GM23338 (cell line): ENCODE data around the gene MYO1E. TPM values are rescaled to one million over a fixed set of nuclear protein-coding genes. Genes with fewer than 3 reads are reported as not detected.

ENCODE experiments used
- ATAC-seq: fragments of 200-7000 bp; cut with Tn5 transposase; 3 replicates; pipeline ENCODE4 v1.9.1; 2020
- DNase-seq: peaks from one replicate; pipeline ENCODE4 v3.0.0-alpha.2; 2015; ENCODE audit warnings: low spot score
- H2AFZ ChIP-seq: fragments of 200-600 bp; sonication (generic); 2 replicates; pipeline ENCODE4 v1.8.0; 2016; ENCODE audit warnings: antibody characterized with exemption, mild to moderate bottlenecking, moderate library complexity
- H3F3A ChIP-seq: fragments of 200-600 bp; sonication (generic); replicated peaks from 2 replicates; pipeline ENCODE4 v1.8.0; 2017; ENCODE audit warnings: antibody characterized with exemption, mixed run types, low read depth
- H3K27ac ChIP-seq: fragments of 200-600 bp; sonication (generic); 2 replicates; pipeline ENCODE4 v1.6.1; 2016; ENCODE audit warnings: low read depth
- H3K27me3 ChIP-seq: fragments of 200-600 bp; sonication (generic); 2 replicates; pipeline ENCODE4 v1.8.0; 2016; ENCODE audit warnings: mild to moderate bottlenecking, mixed run types, moderate library complexity; ENCODE audit not compliant: insufficient read depth
- H3K36me3 ChIP-seq: fragments of 200-600 bp; sonication (generic); 2 replicates; pipeline ENCODE4 v1.8.0; 2016; ENCODE audit warnings: mild to moderate bottlenecking; ENCODE audit not compliant: insufficient read depth
- H3K4me1 ChIP-seq: fragments of 200-600 bp; sonication (generic); 2 replicates; pipeline ENCODE4 v1.8.0; 2016; ENCODE audit warnings: mild to moderate bottlenecking, moderate library complexity; ENCODE audit not compliant: insufficient read depth
- H3K4me2 ChIP-seq: fragments of 200-600 bp; sonication (generic); 2 replicates; pipeline ENCODE4 v1.7.1; 2017; ENCODE audit warnings: mixed run types
- H3K4me3 ChIP-seq: fragments of 200-600 bp; sonication (generic); 2 replicates; pipeline ENCODE4 v1.6.1; 2016; ENCODE audit warnings: mixed run types
- H3K79me2 ChIP-seq: fragments of 200-600 bp; sonication (generic); replicated peaks from 2 replicates; pipeline ENCODE4 v1.8.0; 2017; ENCODE audit warnings: mild to moderate bottlenecking; ENCODE audit not compliant: insufficient read depth
- H3K9me2 ChIP-seq: fragments of 200-600 bp; sonication (generic); 2 replicates; pipeline ENCODE4 v1.8.0; 2017; ENCODE audit not compliant: insufficient read depth
- H4K20me1 ChIP-seq: fragments of 200-600 bp; sonication (generic); replicated peaks from 2 replicates; pipeline ENCODE4 v1.8.0; 2017; ENCODE audit warnings: mild to moderate bottlenecking; ENCODE audit not compliant: insufficient read depth
- H3K27ac Mint-ChIP-seq: 2 replicates; pipeline ENCODE4 v1.8.0; 2020; ENCODE audit warnings: inconsistent platforms, mild to moderate bottlenecking, moderate library complexity, mixed read lengths
- H3K27me3 Mint-ChIP-seq: 3 replicates; pipeline ENCODE4 v1.8.0; 2022; ENCODE audit warnings: low read depth, mild to moderate bottlenecking, moderate library complexity, mixed read lengths, inconsistent platforms; ENCODE audit not compliant: insufficient read depth, poor library complexity
- H3K36me3 Mint-ChIP-seq: 3 replicates; pipeline ENCODE4 v1.8.0; 2021; ENCODE audit warnings: low read depth, mild to moderate bottlenecking, inconsistent platforms, moderate library complexity, mixed read lengths
- H3K4me1 Mint-ChIP-seq: 3 replicates; pipeline ENCODE4 v1.8.0; 2020; ENCODE audit warnings: mild to moderate bottlenecking, inconsistent platforms, mixed read lengths
- H3K4me3 Mint-ChIP-seq: 3 replicates; pipeline ENCODE4 v1.8.0; 2021; ENCODE audit warnings: moderate library complexity, mild to moderate bottlenecking, inconsistent platforms, mixed read lengths
- H3K9me3 Mint-ChIP-seq: 3 replicates; pipeline ENCODE4 v1.8.0; 2020; ENCODE audit warnings: moderate library complexity, mild to moderate bottlenecking, inconsistent platforms, mixed read lengths
- CTCF ChIP-seq, 2 experiments: fragments of 200-600 bp in 1 of 2; sonication (generic) in 1 of 2; conservative IDR thresholded peaks; 2 replicates each; pipeline versions ENCODE4 v1.5.1 to v1.6.1; 2016 to 2017; ENCODE audit warnings: antibody characterized with exemption in 2 of 2, low read depth in 2 of 2, mild to moderate bottlenecking in 2 of 2, moderate library complexity in 1 of 2
- ZNF462 ChIP-seq: fragments of 250-450 bp; sonication (Bioruptor Pico); IDR thresholded peaks from 2 replicates; pipeline ENCODE4 v1.5.0; 2020; ENCODE audit warnings: mild to moderate bottlenecking, moderate library complexity
- polyA plus RNA-seq: library from polyadenylated mRNA; unstranded; fragments of >200 nt; fragmentation: Nextera tagmentation; extraction: Ambion mirVana; gene quantifications from 2 replicates; pipeline ENCODE4 v1.2.1, GENCODE V29; 2016
- total RNA-seq: library from RNA; depleted of rRNA; stranded (reverse); fragments of >200 nt; shearing (Covaris generic); gene quantifications from 2 replicates; pipeline ENCODE4 v1.2.3, GENCODE V29; 2014

MYO1E gene
- total and polyA plus RNA-seq, 2 experiments from 2014 or later = 68.3 to 131 TPM

GRCh38 chr15:59174835-59175831 lies 197.5 kb downstream of the MYO1E start:
- no peak for TF ChIP-seq ZNF462 (CRISPR knock-in tag)
- TF ChIP-seq CTCF (conservative IDR thresholded peaks at IDR 0.05; ENCODE audit: low read depth in 2 of 2) = peak; percentile 72 to 75
- Histone ChIP-seq H3K36me3 (peaks cover 7% of the 10 kb centered on the region; the same call in 1 of the 2 replicates), H4K20me1 (no peaks in the 10 kb centered on the region), H3K79me2 (no peaks in the 10 kb centered on the region), H3F3A (no peaks in the 10 kb centered on the region), H3K9me2 (no peaks in the 10 kb centered on the region), H3K27ac (peak overlapping the region; percentile 73), H2AFZ (no peak overlapping the region), H3K4me1 (no peaks in the 10 kb centered on the region), H3K27me3 (no peaks in the 10 kb centered on the region), H3K4me2 (no peak overlapping the region), H3K4me3 (no peak overlapping the region)
- H3K4me3 Mint-ChIP-seq = no peak overlapping the region
- H3K27ac Mint-ChIP-seq = no peak overlapping the region
- no peaks in the 10 kb centered on the region for H3K27me3 Mint-ChIP-seq
- peak; percentile 94 for ATAC-seq
- no peaks in the 10 kb centered on the region for H3K9me3 Mint-ChIP-seq
- peaks cover 27% of the 10 kb centered on the region for H3K36me3 Mint-ChIP-seq
- H3K4me1 Mint-ChIP-seq = peaks cover 13% of the 10 kb centered on the region
- DNase-seq = peak; percentile 82
